K562 (cell line): ENCODE results near the gene MCCC1. TPM values are rescaled to one million over a fixed set of nuclear protein-coding genes. Genes with fewer than 3 reads are reported as not detected.

Experiments used
- ATAC-seq: fragments of 200-7000 bp; cut with Tn5 transposase; 3 replicates; pipeline ENCODE4 v1.9.1; 2020; ENCODE audit warnings: moderate library complexity
- BruUV-seq: library from RNA; stranded (reverse); fragments of 400-500 nt; replicated peaks from 2 replicates; lab custom pipeline; 2021; lab: Mats Ljungman, UMichigan
- CTCF ChIA-PET: fragments of 300-600 bp; formaldehyde crosslinking; extraction: SDS; loops from one replicate; lab custom pipeline; 2021; ENCODE audit warnings: low intra/inter-chr PET ratio; lab: Yijun Ruan, JAX
- POLR2A ChIA-PET: fragments of 300-600, 350-650 bp; sonication (Branson Sonifier 250); formaldehyde crosslinking; extraction: SDS; loops from one replicate; lab custom pipeline; 2021; ENCODE audit warnings: antibody characterized with exemption, inconsistent platforms; lab: Yijun Ruan, JAX
- DNase-seq, 4 experiments: peaks; one replicate each; pipeline versions ENCODE4 v3.0.0 to v3.0.0-alpha.2; 2011 to 2018; ENCODE audit warnings: low spot score in 3 of 4, mixed read lengths in 3 of 4; ENCODE audit errors: extremely low read depth in 1 of 4
- FAIRE-seq: peaks from 2 replicates; lab custom pipeline; 2011; peaks lifted over from hg19 to GRCh38; lab: Jason Lieb, UNC
- H2AFZ ChIP-seq: 2 replicates; pipeline ENCODE4 v1.6.0; 2011; ENCODE audit warnings: low read depth, low read length, control low read depth, inconsistent platforms
- H3K27ac ChIP-seq: fragments of 200-600 bp; 3 replicates; pipeline ENCODE4 v1.8.0; 2011; ENCODE audit warnings: low read depth, mild to moderate bottlenecking, control low read depth, inconsistent platforms, low read length, moderate library complexity, mixed read lengths; ENCODE audit errors: extremely low read depth
- H3K27me3 ChIP-seq, 2 experiments: fragments of 300-600 bp in 1 of 2; 2 replicates in 1 of 2; 3 replicates in 1 of 2; pipeline versions ENCODE4 v1.6.0 to v1.8.0; 2011; ENCODE audit warnings: inconsistent platforms in 2 of 2, low read length in 2 of 2, mild to moderate bottlenecking in 1 of 2, mixed read lengths in 1 of 2, moderate library complexity in 1 of 2; ENCODE audit not compliant: control insufficient read depth in 2 of 2, insufficient read depth in 2 of 2
- H3K36me3 ChIP-seq: fragments of 300-600 bp; 3 replicates; pipeline ENCODE4 v1.8.0; 2011; ENCODE audit warnings: mild to moderate bottlenecking, low read length, inconsistent platforms; ENCODE audit not compliant: control insufficient read depth, insufficient read depth
- H3K4me1 ChIP-seq, 2 experiments: fragments of 200-600 bp in 1 of 2; replicated peaks in 1 of 2; 2 replicates in 1 of 2; 3 replicates in 1 of 2; pipeline versions ENCODE4 v1.5.1 to v1.8.0; 2011; ENCODE audit warnings: inconsistent platforms in 2 of 2, low read length in 2 of 2, mild to moderate bottlenecking in 1 of 2, mixed read lengths in 1 of 2, moderate library complexity in 1 of 2; ENCODE audit not compliant: control insufficient read depth in 2 of 2, insufficient read depth in 2 of 2
- H3K4me2 ChIP-seq: 2 replicates; pipeline ENCODE4 v1.6.1; 2011; ENCODE audit warnings: low read length, control low read depth, inconsistent platforms, mixed read lengths; ENCODE audit not compliant: insufficient read depth
- H3K4me3 ChIP-seq: fragments of 200-600 bp; sonication (generic), shearing (Covaris generic); 2 replicates; pipeline ENCODE4 v1.5.1; 2016; ENCODE audit warnings: control low read depth, inconsistent platforms
- H3K79me2 ChIP-seq: fragments of 200-600 bp; 3 replicates; pipeline ENCODE4 v1.8.0; 2011; ENCODE audit warnings: low read length, inconsistent platforms; ENCODE audit not compliant: control insufficient read depth, insufficient read depth
- H3K9ac ChIP-seq, 2 experiments: 2 replicates each; pipeline versions ENCODE4 v1.6.0 to v1.6.1; 2011; ENCODE audit warnings: low read depth in 2 of 2, low read length in 2 of 2, control low read depth in 1 of 2, inconsistent platforms in 1 of 2, mild to moderate bottlenecking in 1 of 2, mixed read lengths in 1 of 2; ENCODE audit not compliant: insufficient read depth in 1 of 2
- H3K9me1 ChIP-seq: one replicate; pipeline ENCODE4 v1.6.0; 2011; ENCODE audit warnings: inconsistent platforms, mild to moderate bottlenecking, low read length, moderate library complexity; ENCODE audit not compliant: control insufficient read depth, insufficient read depth
- H3K9me3 ChIP-seq: replicated peaks from 2 replicates; pipeline ENCODE4 v1.5.1; 2011; ENCODE audit warnings: low read depth, low read length, inconsistent platforms; ENCODE audit not compliant: control insufficient read depth, insufficient read depth
- H4K20me1 ChIP-seq: replicated peaks from 2 replicates; pipeline ENCODE4 v1.6.1; 2011; ENCODE audit warnings: low read length, inconsistent platforms, mixed read lengths; ENCODE audit not compliant: control insufficient read depth, insufficient read depth
- ELF1 ChIP-seq: fragments of 200-800 bp; sonication (Bioruptor generic); IDR thresholded peaks from 2 replicates; pipeline ENCODE4 v1.6.1; 2016; ENCODE audit warnings: missing genetic modification characterization, missing compliant biosample characterization
- NFIC ChIP-seq: fragments of 450-650 bp; IDR thresholded peaks from 2 replicates; pipeline ENCODE4 v1.6.1; 2017; ENCODE audit warnings: mild to moderate bottlenecking, inconsistent platforms
- PKNOX1 ChIP-seq: fragments of 450-650 bp; IDR thresholded peaks from 2 replicates; pipeline ENCODE4 v1.6.1; 2016
- POU5F1 ChIP-seq: fragments of 150-350 bp; IDR thresholded peaks from 2 replicates; pipeline ENCODE4 v1.6.1; 2014; ENCODE audit warnings: borderline replicate concordance, low read length, low read depth, mild to moderate bottlenecking; ENCODE audit not compliant: partially characterized antibody
- SNRNP70 ChIP-seq: fragments of 200-400 bp; formaldehyde crosslinking; optimal IDR thresholded peaks from 2 replicates; pipeline ENCODE3; 2017; ENCODE audit warnings: low read depth, low read length
- SOX6 ChIP-seq: fragments of 450-650 bp; IDR thresholded peaks from 2 replicates; pipeline ENCODE4 v1.6.1; 2014; ENCODE audit warnings: mild to moderate bottlenecking
- ZNF3 ChIP-seq: fragments of 250-450 bp; sonication (Bioruptor Pico); IDR thresholded peaks from 2 replicates; pipeline ENCODE4 v1.5.0; 2021; ENCODE audit warnings: mild to moderate bottlenecking, moderate library complexity
- ZNF311 ChIP-seq: fragments of 250-450 bp; sonication (Bioruptor Pico); IDR thresholded peaks from 2 replicates; pipeline ENCODE4 v1.4.0; 2020; ENCODE audit warnings: mild to moderate bottlenecking, moderate library complexity
- ZSCAN32 ChIP-seq: fragments of 450-650 bp; formaldehyde crosslinking; IDR thresholded peaks from 2 replicates; pipeline ENCODE4 v1.4.0; 2020; ENCODE audit warnings: mild to moderate bottlenecking, moderate library complexity
- in situ Hi-C: fragments of 300-500 bp; cut with MboI; formaldehyde crosslinking; loops from 4 replicates; pipeline ENCODE4 v1.15.0; 2018; ENCODE audit warnings: inconsistent platforms, mixed read lengths
- intact Hi-C: fragments of 100-400 bp; cut with micrococcal nuclease; formaldehyde crosslinking; loops from 2 replicates; pipeline ENCODE4 v1.14.2; 2022
- polyA plus RNA-seq, 8 experiments: library from polyadenylated mRNA; depleted of rRNA in 4 of 8; stranded (reverse) in 5 of 8; unstranded in 3 of 8; fragments of >200 nt; fragmentation: Nextera tagmentation in 2 of 8; fragmentation: Illumina TruSeq in 1 of 8; extraction: Ambion mirVana in 2 of 8; extraction: Trizol in 1 of 8; gene quantifications; 2 replicates each; pipeline versions ENCODE4 v1.2.1 to v1.2.3, GENCODE V29; 2011 to 2014; ENCODE audit warnings: inconsistent platforms in 1 of 8, missing spikeins in 1 of 8
- total RNA-seq, 7 experiments: library from RNA; depleted of rRNA in 6 of 7; stranded (reverse); fragments of >200 nt in 6 of 7; fragmentation: Illumina TruSeq in 2 of 7; extraction: Trizol in 2 of 7; gene quantifications; 2 replicates each; pipeline versions ENCODE4 v1.2.1 to v1.2.3, GENCODE V29; 2011 to 2021; ENCODE audit warnings: low replicate concordance in 1 of 7
- TF ChIP-seq, protein P1 (sequence below), 2 experiments: fragments of 450-650 bp; IDR thresholded peaks; 2 replicates each; pipeline ENCODE4 v1.6.1; 2018; ENCODE audit warnings: mild to moderate bottlenecking in 2 of 2, low read depth in 1 of 2; ENCODE audit not compliant: partially characterized antibody in 2 of 2

Gene MCCC1
- total and polyA plus RNA-seq, 9 of the 15 experiments (the other 6 are each of a cell fraction or from before 2014, with no cell fraction given) = 13.7 to 26.9 (median 23.0) TPM

- Histone ChIP-seq H3K4me2 (no peak overlapping the region), H2AFZ (no peak overlapping the region), H3K36me3 (peaks cover 33% of the 10 kb centered on the region), H3K27me3 (no peaks in the 10 kb centered on the region), H3K4me3 (no peak overlapping the region), H3K9me3 (no peaks in the 10 kb centered on the region), H3K9ac (no peak overlapping the region), H4K20me1 (no peaks in the 10 kb centered on the region), H3K4me1 (peaks cover 0 to 4% of the 10 kb centered on the region in 2 experiments; a peak in 1 of 5 replicates), H3K79me2 (no peaks in the 10 kb centered on the region), H3K9me1 (no peaks in the 10 kb centered on the region), H3K27ac (no peak overlapping the region)
- FAIRE-seq = no peak
- POLR2A ChIA-PET = no interaction called here
- intact Hi-C loops (no loop called here), in situ Hi-C loops (no loop called here)
- ATAC-seq = no peak
- DNase-seq = no peak
- BruUV-seq = no TSS peak
- CTCF ChIA-PET = no interaction called here
- TF ChIP-seq POU5F1 (no peak), ZNF3 (CRISPR knock-in tag) (no peak), PKNOX1 (peak; percentile 72), ZSCAN32 (CRISPR knock-in tag) (no peak), NFIC (peak; percentile 10; the same call in 1 of the 2 replicates), ELF1 (tag) (no peak), ZNF311 (CRISPR knock-in tag) (no peak), SNRNP70 (no peak), SOX6 (peak; percentile 28; the same call in 1 of the 2 replicates)
- TF ChIP-seq, protein P1, sequence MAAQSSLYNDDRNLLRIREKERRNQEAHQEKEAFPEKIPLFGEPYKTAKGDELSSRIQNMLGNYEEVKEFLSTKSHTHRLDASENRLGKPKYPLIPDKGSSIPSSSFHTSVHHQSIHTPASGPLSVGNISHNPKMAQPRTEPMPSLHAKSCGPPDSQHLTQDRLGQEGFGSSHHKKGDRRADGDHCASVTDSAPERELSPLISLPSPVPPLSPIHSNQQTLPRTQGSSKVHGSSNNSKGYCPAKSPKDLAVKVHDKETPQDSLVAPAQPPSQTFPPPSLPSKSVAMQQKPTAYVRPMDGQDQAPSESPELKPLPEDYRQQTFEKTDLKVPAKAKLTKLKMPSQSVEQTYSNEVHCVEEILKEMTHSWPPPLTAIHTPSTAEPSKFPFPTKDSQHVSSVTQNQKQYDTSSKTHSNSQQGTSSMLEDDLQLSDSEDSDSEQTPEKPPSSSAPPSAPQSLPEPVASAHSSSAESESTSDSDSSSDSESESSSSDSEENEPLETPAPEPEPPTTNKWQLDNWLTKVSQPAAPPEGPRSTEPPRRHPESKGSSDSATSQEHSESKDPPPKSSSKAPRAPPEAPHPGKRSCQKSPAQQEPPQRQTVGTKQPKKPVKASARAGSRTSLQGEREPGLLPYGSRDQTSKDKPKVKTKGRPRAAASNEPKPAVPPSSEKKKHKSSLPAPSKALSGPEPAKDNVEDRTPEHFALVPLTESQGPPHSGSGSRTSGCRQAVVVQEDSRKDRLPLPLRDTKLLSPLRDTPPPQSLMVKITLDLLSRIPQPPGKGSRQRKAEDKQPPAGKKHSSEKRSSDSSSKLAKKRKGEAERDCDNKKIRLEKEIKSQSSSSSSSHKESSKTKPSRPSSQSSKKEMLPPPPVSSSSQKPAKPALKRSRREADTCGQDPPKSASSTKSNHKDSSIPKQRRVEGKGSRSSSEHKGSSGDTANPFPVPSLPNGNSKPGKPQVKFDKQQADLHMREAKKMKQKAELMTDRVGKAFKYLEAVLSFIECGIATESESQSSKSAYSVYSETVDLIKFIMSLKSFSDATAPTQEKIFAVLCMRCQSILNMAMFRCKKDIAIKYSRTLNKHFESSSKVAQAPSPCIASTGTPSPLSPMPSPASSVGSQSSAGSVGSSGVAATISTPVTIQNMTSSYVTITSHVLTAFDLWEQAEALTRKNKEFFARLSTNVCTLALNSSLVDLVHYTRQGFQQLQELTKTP (IDR thresholded peaks at IDR 0.05; ENCODE audit: low read depth in 1 of 2, partially characterized antibody in 2 of 2) = peak in 1 of 2 experiments; percentile 96
These were observed 48.6 kb downstream of the MCCC1 start for GRCh38 chr3:183050706-183051105.
